Measurements from ENCODE around the gene RPS25.
A peak's percentile ranks its signal among the peaks of the same experiment; 100 is the strongest.
"Not testable (repeated sequence)": the region's sequence is repeated elsewhere in the genome, so short reads cannot be mapped to it uniquely, and the experiment has no call there.

RPS25 gene

GRCh38 chr11:118997627-118998387 lies 20.3 kb downstream of the RPS25 start, which contains the start of gene CENATAC:
Gene CENATAC, plus strand, starts transcription at chr11:118998138. Its CDS starts 60 bp downstream, at chr11:118998198.
- ATAC-seq (replicated peaks; ENCODE audit: extremely low read depth, poor library complexity, severe bottlenecking) (peak; percentile 91), DNase-seq (ENCODE audit: low spot score in 2 of 2) (peak; percentile 89 to 91)
- Mint-ChIP-seq H3K27ac (ENCODE audit: low read depth) (peak within 1 kb of the TSS; percentile 96), H3K9me3 (no peaks in the 10 kb centered on the region), H3K4me3 (peak within 1 kb of the TSS; percentile 96), H3K4me1 (peaks cover 34% of the 10 kb centered on the region), H3K36me3 (ENCODE audit: insufficient read depth) (peaks cover 39% of the 10 kb centered on the region), H3K27me3 (no peaks in the 10 kb centered on the region)

- Mint-ChIP-seq H3K36me3 (ENCODE audit: insufficient read depth) (peaks cover 33% of the 10 kb centered on the region), H3K4me1 (peaks cover 34% of the 10 kb centered on the region), H3K27me3 (no peaks in the 10 kb centered on the region), H3K27ac (ENCODE audit: low read depth) (peak overlapping the region; percentile 96), H3K4me3 (peak overlapping the region; percentile 96), H3K9me3 (no peaks in the 10 kb centered on the region)
- DNase-seq (ENCODE audit: low spot score in 2 of 2) (peak in 1 of 2 donors; percentile 15), ATAC-seq (replicated peaks; ENCODE audit: extremely low read depth, poor library complexity, severe bottlenecking) (peak; percentile 33)
Observed at GRCh38 chr11:118996926-118997626, 21.1 kb downstream of the RPS25 start.

GRCh38 chr11:118991486-118992038 lies 26.6 kb downstream of the RPS25 start:
- not testable (repeated sequence) for H3K9me3 Mint-ChIP-seq; H3K4me1 Mint-ChIP-seq; DNase-seq (ENCODE audit: low spot score in 2 of 2); ATAC-seq (replicated peaks; ENCODE audit: extremely low read depth, poor library complexity, severe bottlenecking); H3K4me3 Mint-ChIP-seq; H3K27me3 Mint-ChIP-seq; H3K27ac Mint-ChIP-seq (ENCODE audit: low read depth); H3K36me3 Mint-ChIP-seq (ENCODE audit: insufficient read depth)

- Mint-ChIP-seq H3K4me3 (no peak overlapping the region), H3K27me3 (no peaks in the 10 kb centered on the region), H3K9me3 (no peaks in the 10 kb centered on the region), H3K36me3 (ENCODE audit: insufficient read depth) (no peaks in the 10 kb centered on the region), H3K4me1 (no peaks in the 10 kb centered on the region), H3K27ac (ENCODE audit: low read depth) (peak overlapping the region; percentile 10)
- DNase-seq (ENCODE audit: low spot score in 2 of 2), result no peak
- ATAC-seq (replicated peaks; ENCODE audit: extremely low read depth, poor library complexity, severe bottlenecking), result no peak
Observed at GRCh38 chr11:118988280-118988679, 29.9 kb downstream of the RPS25 start.

- ATAC-seq (replicated peaks; ENCODE audit: extremely low read depth, poor library complexity, severe bottlenecking) (no peak), DNase-seq (ENCODE audit: low spot score in 2 of 2) (no peak)
- no peak overlapping the region for H3K27ac Mint-ChIP-seq (ENCODE audit: low read depth)
- H3K36me3 Mint-ChIP-seq (ENCODE audit: insufficient read depth), result no peaks in the 10 kb centered on the region
- no peaks in the 10 kb centered on the region for H3K27me3 Mint-ChIP-seq
- H3K4me3 Mint-ChIP-seq, result no peak overlapping the region
- no peaks in the 10 kb centered on the region for H3K9me3 Mint-ChIP-seq
- no peaks in the 10 kb centered on the region for H3K4me1 Mint-ChIP-seq
Observed at GRCh38 chr11:118984825-118985224, 33.3 kb downstream of the RPS25 start.

GRCh38 chr11:118984337-118984736 lies 33.8 kb downstream of the RPS25 start:
- not testable (repeated sequence) for H3K4me1 Mint-ChIP-seq; DNase-seq (ENCODE audit: low spot score in 2 of 2); H3K27me3 Mint-ChIP-seq; H3K4me3 Mint-ChIP-seq; H3K27ac Mint-ChIP-seq (ENCODE audit: low read depth); ATAC-seq (replicated peaks; ENCODE audit: extremely low read depth, poor library complexity, severe bottlenecking); H3K9me3 Mint-ChIP-seq; H3K36me3 Mint-ChIP-seq (ENCODE audit: insufficient read depth)

- H3K4me1 Mint-ChIP-seq, result no peaks in the 10 kb centered on the region
- H3K27ac Mint-ChIP-seq (ENCODE audit: low read depth), result no peak overlapping the region
- no peaks in the 10 kb centered on the region for H3K36me3 Mint-ChIP-seq (ENCODE audit: insufficient read depth)
- DNase-seq (ENCODE audit: low spot score in 2 of 2) (no peak), ATAC-seq (replicated peaks; ENCODE audit: extremely low read depth, poor library complexity, severe bottlenecking) (no peak)
- H3K4me3 Mint-ChIP-seq, result no peak overlapping the region
- no peaks in the 10 kb centered on the region for H3K9me3 Mint-ChIP-seq
- peaks cover 19% of the 10 kb centered on the region for H3K27me3 Mint-ChIP-seq
Observed at GRCh38 chr11:118980191-118980881, 37.8 kb downstream of the RPS25 start.

GRCh38 chr11:118979434-118979833 lies 38.7 kb downstream of the RPS25 start:
- Mint-ChIP-seq H3K27ac (ENCODE audit: low read depth) (no peak overlapping the region), H3K9me3 (no peaks in the 10 kb centered on the region)

GRCh38 chr11:118975771-118976709 lies 42.1 kb downstream of the RPS25 start:
- Mint-ChIP-seq H3K36me3 (ENCODE audit: insufficient read depth) (no peaks in the 10 kb centered on the region), H3K27ac (ENCODE audit: low read depth) (no peak overlapping the region), H3K4me3 (no peak overlapping the region), H3K27me3 (peaks cover 41% of the 10 kb centered on the region), H3K4me1 (no peaks in the 10 kb centered on the region), H3K9me3 (no peaks in the 10 kb centered on the region)
- no peak for DNase-seq (ENCODE audit: low spot score in 2 of 2)
- no peak for ATAC-seq (replicated peaks; ENCODE audit: extremely low read depth, poor library complexity, severe bottlenecking)

More at GRCh38 chr11:118979434-118979833, 38.7 kb downstream of the RPS25 start:
- Mint-ChIP-seq H3K4me3 (no peak overlapping the region), H3K27me3 (peaks cover 28% of the 10 kb centered on the region), H3K36me3 (ENCODE audit: insufficient read depth) (no peaks in the 10 kb centered on the region), H3K4me1 (no peaks in the 10 kb centered on the region)
- DNase-seq (ENCODE audit: low spot score in 2 of 2) (no peak), ATAC-seq (replicated peaks; ENCODE audit: extremely low read depth, poor library complexity, severe bottlenecking) (no peak)

GRCh38 chr11:118973985-118974384 lies 44.2 kb downstream of the RPS25 start:
- Mint-ChIP-seq H3K4me3 (no peak overlapping the region), H3K4me1 (no peaks in the 10 kb centered on the region), H3K27me3 (peaks cover 55% of the 10 kb centered on the region), H3K27ac (ENCODE audit: low read depth) (no peak overlapping the region), H3K9me3 (no peaks in the 10 kb centered on the region), H3K36me3 (ENCODE audit: insufficient read depth) (peaks cover 2% of the 10 kb centered on the region)
- ATAC-seq (replicated peaks; ENCODE audit: extremely low read depth, poor library complexity, severe bottlenecking) (no peak), DNase-seq (ENCODE audit: low spot score in 2 of 2) (no peak)

GRCh38 chr11:118971646-118972045 lies 46.5 kb downstream of the RPS25 start, which contains the start of gene FOXR1:
Gene FOXR1, plus strand, starts transcription at chr11:118971761. Its CDS starts 171 bp downstream, at chr11:118971932.
- no peak for ATAC-seq (replicated peaks; ENCODE audit: extremely low read depth, poor library complexity, severe bottlenecking)
- Mint-ChIP-seq H3K4me3 (no peak within 1 kb of the TSS), H3K27me3 (peaks cover 36% of the 10 kb centered on the region), H3K9me3 (no peaks in the 10 kb centered on the region), H3K4me1 (no peaks in the 10 kb centered on the region), H3K36me3 (ENCODE audit: insufficient read depth) (peaks cover 2% of the 10 kb centered on the region), H3K27ac (ENCODE audit: low read depth) (no peak within 1 kb of the TSS)
- no peak for DNase-seq (ENCODE audit: low spot score in 2 of 2)

All from central memory CD8-positive, alpha-beta T cell (primary cell).